ENCODE measurements around the gene RBPMS2. TPM values are rescaled to one million over a fixed set of nuclear protein-coding genes. Genes with fewer than 3 reads are reported as not detected.

Gene RBPMS2
- total and polyA plus RNA-seq, 2 of the 4 experiments (the other 2 are of a cell fraction), result 2.8 TPM; not detected in 1

GRCh38 chr15:64739156-64739555 lies 36.2 kb downstream of the RBPMS2 start:
- Histone ChIP-seq H3K4me3 (ENCODE audit: insufficient read depth, low read depth, low read length) (no peak overlapping the region), H2AK9ac (replicated peaks; ENCODE audit: low read depth, low read length, poor library complexity) (peak overlapping the region; percentile 42), H2BK15ac (ENCODE audit: low read depth, low read length) (no peak overlapping the region), H2BK5ac (ENCODE audit: low read depth, low read length, poor library complexity, severe bottlenecking) (no peak overlapping the region), H3K23ac (ENCODE audit: low read depth, low read length) (no peak overlapping the region), H3K4ac (ENCODE audit: low read depth, low read length) (no peak overlapping the region), H3K27me3 (ENCODE audit: control insufficient read depth, insufficient read depth, low read length) (no peaks in the 10 kb centered on the region), H3K9ac (ENCODE audit: low read depth, low read length) (no peak overlapping the region), H3K79me1 (ENCODE audit: low read depth in 1 of 2, low read length in 2 of 2) (no peaks in the 10 kb centered on the region), H3K4me2 (ENCODE audit: low read depth, low read length) (no peak overlapping the region), H4K91ac (ENCODE audit: insufficient read depth, low read depth, low read length) (no peak overlapping the region), H2AFZ (replicated peaks; ENCODE audit: low read length, poor library complexity) (no peak overlapping the region), H4K20me1 (ENCODE audit: insufficient read depth, low read length) (no peaks in the 10 kb centered on the region; the same call in 1 of the 2 replicates), H4K5ac (ENCODE audit: low read depth, low read length) (no peak overlapping the region), H3K18ac (ENCODE audit: low read depth, low read length) (no peak overlapping the region), H2AK5ac (ENCODE audit: low read depth, low read length) (no peak overlapping the region), H2BK20ac (ENCODE audit: low read depth, low read length) (no peak overlapping the region), H2BK120ac (ENCODE audit: low read depth, low read length) (no peak overlapping the region), H3K14ac (replicated peaks; ENCODE audit: low read depth, low read length) (no peak overlapping the region), H3K9me3 (ENCODE audit: control insufficient read depth, insufficient read depth, low read length) (no peaks in the 10 kb centered on the region), H4K8ac (ENCODE audit: low read depth in 2 of 2, low read length in 2 of 2) (no peak overlapping the region), H3K56ac (ENCODE audit: extremely low read depth, insufficient read depth, low read length) (no peak overlapping the region), H3K9me1 (ENCODE audit: insufficient read depth, low read length) (no peaks in the 10 kb centered on the region), H3K4me1 (ENCODE audit: control insufficient read depth, insufficient read depth, low read length) (peaks cover 8% of the 10 kb centered on the region; the same call in 1 of the 2 replicates), H3K36me3 (ENCODE audit: control insufficient read depth, insufficient read depth, low read length) (no peaks in the 10 kb centered on the region), H3K27ac (ENCODE audit: insufficient read depth, low read length) (no peak overlapping the region)
- POLR2A ChIA-PET (ENCODE audit: unreplicated experiment), result no interaction called here
- ATAC-seq (ENCODE audit: low read depth) (no peak; the same call in 1 of the 2 replicates), DNase-seq (peak; percentile 31)
- in situ Hi-C loops (cut with MboI; ENCODE audit: low sequenced_read_pairs), result no loop called here
- dilution Hi-C loops (cut with HindIII; ENCODE audit: low sequenced_read_pairs, unreplicated experiment), result no loop called here
- CTCF ChIA-PET, result interaction anchor here (1.7 kb wide), 1 partner anchor 70 kb away, joined by 6 read pairs; no protein-coding TSS in a partner anchor
- WGBS, 2 experiments (ENCODE audit: extremely low coverage in 2 of 2, insufficient read length in 1 of 2), result 0% methylated on average over 1 of the region's 7 CpGs; no CpG with 5 or more reads in 1 of the 2 experiments
- TF ChIP-seq POLR2A (IDR thresholded peaks at IDR 0.05; ENCODE audit: low read depth, low read length), result no peak
- no TSS peak for BruUV-seq (replicated peaks)
- intact Hi-C loops (cut with micrococcal nuclease), result no loop called here

All from IMR-90 (cell line).